ENCODE measurements around the gene AJM1. TPM values are rescaled to one million over a fixed set of nuclear protein-coding genes. Genes with fewer than 3 reads are reported as not detected.

Gene AJM1
- 1.4 TPM in 1 of 2 replicates, not detected in the other for total RNA-seq

GRCh38 chr9:136842380-136842948, at the start of gene AJM1:
Gene AJM1 (plus strand): TSS chr9:136842478. CDS start chr9:136844415, 1,937 bp downstream.

GRCh38 chr9:136796238-136796774, 46.0 kb upstream of the AJM1 start, which contains the start of gene CCDC183:
Gene CCDC183 (plus strand): TSS chr9:136796338. CDS start chr9:136796398, 60 bp downstream.

GRCh38 chr9:136807281-136808074, 34.8 kb upstream of the AJM1 start, which contains the start of gene RABL6:
Gene RABL6 (plus strand): TSS chr9:136807948. CDS start chr9:136808197, 249 bp downstream.

GRCh38 chr9:136849038-136849959, 7.0 kb downstream of the AJM1 start, which contains the start of gene PHPT1:
Gene PHPT1 (plus strand): TSS chr9:136849409. CDS start chr9:136849431, 22 bp downstream.

DNA sequence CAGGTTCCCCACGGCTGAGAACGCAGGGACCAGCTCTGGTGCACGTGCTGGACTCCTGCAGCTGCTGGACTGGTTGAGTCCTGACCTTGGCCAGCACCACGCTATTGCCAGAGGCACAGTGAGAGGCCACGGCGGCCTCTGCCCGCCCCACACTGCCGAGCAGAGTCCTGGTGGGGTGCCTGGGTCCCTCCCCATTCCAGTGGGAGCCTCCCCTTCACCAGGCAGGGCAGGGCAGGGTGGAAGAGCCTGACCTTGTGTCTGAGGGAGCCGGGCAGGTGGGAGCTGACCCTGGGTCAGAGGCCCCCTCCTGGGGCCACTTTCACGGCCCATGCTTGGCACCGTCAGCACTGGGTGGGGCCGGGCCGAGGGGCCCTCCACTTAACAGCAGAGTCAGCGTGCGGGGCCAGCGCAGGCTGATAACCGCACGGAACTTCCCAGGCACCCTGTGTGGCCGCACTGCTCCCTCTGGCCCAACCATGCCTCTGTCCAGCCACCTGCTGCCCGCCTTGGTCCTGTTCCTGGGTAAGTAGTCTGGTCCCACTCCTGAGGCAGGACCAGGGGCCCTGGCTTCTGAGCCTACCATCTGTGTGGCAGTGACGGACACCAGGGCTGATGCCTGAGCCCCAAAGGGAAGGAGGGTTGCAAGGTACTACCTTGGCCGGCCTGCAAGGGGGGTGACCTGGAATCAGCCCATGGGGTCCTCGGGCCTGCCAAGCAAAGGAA, 9.8 kb downstream of the AJM1 start, which contains the start of gene MAMDC4:
Gene MAMDC4, plus strand, starts transcription at position 406 of the 723 bp plus-strand sequence. Its CDS starts 71 bp downstream, at position 477.

GRCh38 chr9:136885950-136886578, 43.8 kb downstream of the AJM1 start, which contains the start of gene TRAF2:
Gene TRAF2 (plus strand): TSS chr9:136886516. CDS start chr9:136898741, 12,225 bp downstream.

Other genes starting within 250 kb of the AJM1 start
- gene EGFL7, start 179.6 kb upstream of the AJM1 start, total RNA-seq, result 18.7 and 19.3 TPM in 2 replicates
- 64.7 and 73.2 TPM in 2 replicates for gene AGPAT2, start 155.0 kb upstream of the AJM1 start, total RNA-seq
- 0.86 TPM in 1 of 2 replicates, not detected in the other for gene DIPK1B, start 129.9 kb upstream of the AJM1 start, total RNA-seq
- gene LCN10, start 99.5 kb upstream of the AJM1 start, total RNA-seq, result not detected in 2 replicates
- not detected in 2 replicates for gene LCN6, start 94.0 kb upstream of the AJM1 start, total RNA-seq
- not detected in 2 replicates for gene LCN8, start 84.2 kb upstream of the AJM1 start, total RNA-seq
- gene LCN15, start 78.0 kb upstream of the AJM1 start, total RNA-seq, result not detected in 2 replicates
- gene TMEM141, start 51.1 kb upstream of the AJM1 start, total RNA-seq, result 84.2 and 107 TPM in 2 replicates
- gene CCDC183, start 46.1 kb upstream of the AJM1 start, total RNA-seq, result under 0.01 TPM in 1 of 2 replicates, not detected in the other
- gene RABL6, start 34.5 kb upstream of the AJM1 start, total RNA-seq, result 93.4 and 94.1 TPM in 2 replicates
- 116 and 117 TPM in 2 replicates for gene PHPT1, start 6.9 kb downstream of the AJM1 start, total RNA-seq
- 0.71 and 1.4 TPM in 2 replicates for gene MAMDC4, start 9.9 kb downstream of the AJM1 start, total RNA-seq
- gene EDF1, start 23.8 kb downstream of the AJM1 start, total RNA-seq, result 389 and 408 TPM in 2 replicates
- 10.3 and 13.5 TPM in 2 replicates for gene TRAF2, start 44.0 kb downstream of the AJM1 start, total RNA-seq
- 150 and 202 TPM in 2 replicates for gene FBXW5, start 102.3 kb downstream of the AJM1 start, total RNA-seq
- gene C8G, start 102.8 kb downstream of the AJM1 start, total RNA-seq, result not detected in 2 replicates
- not detected in 2 replicates for gene LCN12, start 109.8 kb downstream of the AJM1 start, total RNA-seq
- 16.1 and 28.3 TPM in 2 replicates for gene PTGDS, start 135.0 kb downstream of the AJM1 start, total RNA-seq
- 0.29 and 0.35 TPM in 2 replicates for gene LCNL1, start 140.5 kb downstream of the AJM1 start, total RNA-seq
- gene PAXX, start 149.9 kb downstream of the AJM1 start, total RNA-seq, result 38.8 and 45.3 TPM in 2 replicates
- 21.6 and 29.6 TPM in 2 replicates for gene CLIC3, start 154.1 kb downstream of the AJM1 start, total RNA-seq
- gene ABCA2, start 185.8 kb downstream of the AJM1 start, total RNA-seq, result 12.8 and 52.2 TPM in 2 replicates
- not detected in 2 replicates for gene FUT7, start 189.6 kb downstream of the AJM1 start, total RNA-seq
- gene NPDC1, start 203.7 kb downstream of the AJM1 start, total RNA-seq, result 24.2 and 27.3 TPM in 2 replicates
- 0.58 TPM in 1 of 2 replicates, not detected in the other for gene ENTPD2, start 211.6 kb downstream of the AJM1 start, total RNA-seq
- 17.3 and 17.5 TPM in 2 replicates for gene SAPCD2, start 228.1 kb downstream of the AJM1 start, total RNA-seq
- 4.6 and 5.5 TPM in 2 replicates for gene UAP1L1, start 235.0 kb downstream of the AJM1 start, total RNA-seq
- 122 and 133 TPM in 2 replicates for gene MAN1B1, start 244.5 kb downstream of the AJM1 start, total RNA-seq

All from myometrial cell (primary cell).